ENCODE measurements around the gene NENF.

The NENF gene

DNA sequence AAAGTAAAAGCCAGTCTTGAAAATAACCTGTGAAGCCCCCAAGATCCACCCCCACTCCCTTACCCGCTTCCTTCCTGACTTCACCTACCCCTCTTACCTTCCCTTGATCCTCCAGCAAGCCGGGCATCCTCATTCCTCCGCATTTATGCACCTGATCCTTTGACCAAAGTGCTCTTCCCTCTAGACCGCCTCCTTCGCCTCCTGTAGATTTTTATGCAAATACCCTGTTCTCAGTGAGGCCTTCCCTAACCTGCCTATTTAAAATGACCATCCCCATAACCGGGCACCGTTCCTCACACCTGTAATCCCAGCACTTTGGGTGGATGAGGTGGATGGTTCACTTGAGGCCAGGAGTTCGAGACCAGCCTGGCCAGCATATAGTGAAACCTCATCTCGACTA, 1.1 kb upstream of the NENF start:
- no peak for DNase-seq (ENCODE audit: low read depth, low spot score)

- DNase-seq (ENCODE audit: low read depth, low spot score): no peak
Observed at GRCh38 chr1:212432272-212432660, 454 bp upstream of the NENF start.

- DNase-seq (ENCODE audit: low read depth, low spot score): no peak
Observed at GRCh38 chr1:212433577-212434462, 1.1 kb downstream of the NENF start.

GRCh38 chr1:212434992-212435391, 2.3 kb downstream of the NENF start:
- no peak for DNase-seq (ENCODE audit: low read depth, low spot score)

- no peak for DNase-seq (ENCODE audit: low read depth, low spot score)
Observed at GRCh38 chr1:212437179-212437798, 4.6 kb downstream of the NENF start.

DNA sequence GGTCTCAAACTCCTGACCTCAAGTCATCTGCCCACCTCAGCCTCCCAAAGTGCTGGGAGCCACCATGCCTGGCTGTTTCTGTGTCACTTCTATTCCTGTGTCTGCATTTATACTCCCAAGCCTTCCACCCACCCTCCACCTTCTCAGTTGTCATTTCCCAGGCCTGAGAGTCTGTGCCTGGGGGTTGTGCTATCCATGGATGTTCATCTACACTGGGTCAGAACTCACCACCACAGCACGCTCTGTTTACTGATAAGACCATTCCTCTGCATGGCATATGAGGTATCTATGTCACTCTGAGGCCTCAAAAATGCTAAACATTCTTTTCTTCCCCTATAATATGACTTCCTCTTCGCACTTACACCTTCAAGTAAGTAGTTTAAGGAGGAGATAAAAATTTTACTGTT, 6.1 kb downstream of the NENF start:
- no peak for DNase-seq (ENCODE audit: low read depth, low spot score)

DNA sequence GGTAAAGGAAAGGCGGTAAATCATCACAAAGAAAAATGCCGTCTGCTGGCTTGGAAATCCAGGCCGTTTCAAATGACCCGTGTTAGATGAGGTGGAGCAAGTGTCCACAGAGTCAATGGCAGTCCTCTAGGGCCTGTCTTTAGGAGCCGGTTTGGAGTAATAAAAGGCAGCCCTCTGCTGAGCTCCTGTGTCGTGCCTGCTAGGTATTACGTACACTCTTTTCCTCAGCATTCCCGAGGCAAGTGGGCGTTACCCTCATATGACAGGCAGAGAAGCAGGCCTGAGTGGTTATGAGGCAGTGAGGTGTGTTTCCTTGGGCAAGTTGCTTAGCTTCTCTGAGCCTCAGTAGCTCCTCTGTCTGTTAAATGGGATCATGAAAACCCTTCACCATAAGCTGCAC, 7.7 kb downstream of the NENF start:
- no peak for DNase-seq (ENCODE audit: low read depth, low spot score)

DNA sequence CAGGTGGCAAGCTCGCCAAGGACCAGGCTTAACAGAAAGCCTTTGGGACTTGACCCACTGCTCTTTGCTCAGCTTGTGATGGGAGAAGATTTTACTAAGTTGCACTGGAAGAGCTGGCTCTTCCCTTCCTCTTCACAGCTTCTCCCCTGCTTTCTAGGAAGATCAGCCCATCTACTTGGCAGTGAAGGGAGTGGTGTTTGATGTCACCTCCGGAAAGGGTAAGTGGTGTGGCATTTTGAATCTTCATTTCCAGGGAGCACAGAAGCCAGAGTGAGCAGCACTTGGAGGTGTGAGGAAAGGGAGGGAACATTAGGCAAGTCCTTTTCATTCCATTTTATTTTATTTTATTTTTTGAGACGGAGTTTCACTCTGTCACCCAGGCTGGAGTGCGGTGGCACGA, 9.7 kb downstream of the NENF start:
- DNase-seq (ENCODE audit: low read depth, low spot score): no peak

DNA sequence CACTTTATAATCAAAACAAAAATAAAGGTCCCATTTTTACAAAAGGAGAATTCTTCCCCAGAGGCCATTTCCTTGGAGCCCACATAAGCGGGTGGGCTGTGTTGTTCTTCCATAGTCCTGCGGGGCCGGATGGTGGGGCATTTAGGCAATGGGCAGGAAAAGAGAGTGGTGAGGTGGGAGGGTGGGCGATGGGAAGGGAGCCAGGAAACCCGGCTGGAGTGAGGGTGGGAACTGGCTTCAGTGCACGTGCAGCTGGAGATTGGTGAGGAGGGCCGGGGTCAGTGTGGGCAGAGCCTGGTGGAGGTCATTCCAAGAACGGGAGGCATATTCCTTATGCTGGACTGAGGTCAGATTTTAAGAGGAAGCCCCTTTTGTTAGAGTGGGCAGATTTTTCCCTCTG, 13.6 kb downstream of the NENF start:
- no peak for DNase-seq (ENCODE audit: low read depth, low spot score)

- no peak for DNase-seq (ENCODE audit: low read depth, low spot score)
Observed at GRCh38 chr1:212447478-212447877, 14.8 kb downstream of the NENF start.

- DNase-seq (ENCODE audit: low read depth, low spot score): no peak
Observed at GRCh38 chr1:212450331-212450881, 17.7 kb downstream of the NENF start.

DNA sequence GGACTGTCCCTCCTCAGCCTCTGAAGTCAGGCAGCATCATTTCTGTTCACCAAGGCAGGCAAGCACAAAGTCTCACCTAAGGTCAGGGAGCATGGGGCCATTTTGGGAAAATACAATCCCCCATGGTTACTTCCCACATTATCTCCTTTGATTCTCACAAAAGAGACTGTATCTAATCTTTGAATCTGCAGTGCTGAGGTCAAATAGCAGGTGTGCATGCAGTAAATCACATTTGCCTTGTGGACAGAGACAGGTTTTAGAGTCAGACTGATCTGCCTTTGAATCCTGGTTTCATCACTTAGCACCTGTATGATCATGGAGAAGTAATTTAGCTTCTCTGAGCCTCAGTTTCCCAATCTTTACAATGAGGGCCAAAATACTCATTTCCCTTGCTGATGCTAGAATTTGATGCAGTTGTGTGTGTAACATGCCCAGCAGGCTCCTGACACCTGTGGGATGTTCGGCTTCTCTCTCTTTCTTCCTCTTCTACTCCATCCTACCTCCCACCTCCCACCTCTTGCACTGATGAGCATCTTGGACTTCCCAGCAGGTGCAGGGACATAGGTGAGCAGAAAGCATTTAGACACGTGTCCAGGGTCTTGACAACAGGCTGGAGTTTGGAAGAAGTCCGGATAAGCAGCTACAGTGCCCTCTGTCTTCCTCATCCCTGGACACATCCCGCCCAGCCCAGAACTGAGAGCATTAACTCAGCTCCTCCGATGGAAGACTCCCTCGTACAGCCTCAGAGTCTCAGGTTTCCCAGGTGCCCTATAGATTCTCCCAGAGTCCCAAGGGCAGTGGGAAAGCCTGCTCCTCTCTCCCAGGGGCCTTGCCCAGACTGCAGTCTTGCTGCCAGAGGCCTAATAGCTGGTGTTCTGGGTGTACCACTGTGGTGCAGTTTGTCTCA, 18.9 kb downstream of the NENF start:
- no peak for DNase-seq (ENCODE audit: low read depth, low spot score)

GRCh38 chr1:212452323-212453155, 19.8 kb downstream of the NENF start:
- DNase-seq (ENCODE audit: low read depth, low spot score): no peak

DNA sequence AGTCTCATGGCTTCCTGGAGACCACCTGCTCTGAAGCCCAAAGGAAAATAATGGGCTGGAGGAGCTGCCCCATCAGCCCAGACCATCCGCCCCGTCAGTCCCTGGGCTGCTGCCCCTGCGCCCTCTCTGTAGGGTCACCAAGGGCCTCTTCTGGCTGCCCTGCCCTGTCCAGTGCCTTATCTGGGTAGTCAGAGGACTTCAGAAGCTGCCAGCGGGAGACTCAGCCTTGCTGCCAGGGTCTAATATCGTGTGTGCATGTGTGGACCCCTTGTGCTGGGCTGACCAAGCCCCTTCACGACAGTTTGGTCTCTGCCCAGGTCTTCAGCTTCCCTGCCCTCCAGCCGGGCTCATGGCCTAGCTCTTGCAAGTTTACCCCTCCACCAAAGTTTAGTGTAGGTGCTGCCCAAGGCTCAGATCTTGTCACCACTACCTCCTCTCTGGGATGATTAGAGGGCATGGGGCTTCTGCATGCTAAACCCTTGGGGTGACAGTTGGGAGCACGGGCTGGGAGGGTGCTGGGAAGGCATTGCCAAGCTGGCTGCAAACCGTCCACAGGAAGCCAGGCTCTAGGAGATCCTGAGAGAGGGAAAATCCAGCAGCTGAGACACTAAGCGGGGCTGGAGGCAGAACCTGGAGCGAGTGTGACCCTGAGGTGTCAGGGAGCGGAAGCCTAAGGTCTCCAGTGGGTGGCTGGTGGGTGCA, 20.6 kb downstream of the NENF start:
- DNase-seq (ENCODE audit: low read depth, low spot score): no peak

DNA sequence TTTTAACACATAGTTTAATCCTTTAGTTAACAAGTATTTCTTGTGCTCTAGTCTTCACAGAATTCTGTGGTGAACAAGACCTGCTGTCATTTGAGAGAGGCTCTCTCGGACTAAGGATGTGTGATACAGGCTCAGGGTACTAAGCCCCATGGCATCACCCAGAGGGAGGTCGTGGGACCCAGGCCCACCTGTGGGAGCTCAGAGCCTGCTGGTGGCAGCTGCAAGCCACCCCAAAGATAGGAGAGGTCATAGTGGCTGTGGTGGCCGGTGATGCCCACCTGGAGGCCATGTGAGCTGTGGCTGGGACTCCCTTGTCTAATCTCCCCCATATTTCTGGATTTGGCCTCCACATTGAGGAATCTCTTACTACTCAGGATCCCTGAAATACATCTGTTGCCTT, 22.0 kb downstream of the NENF start:
- DNase-seq (ENCODE audit: low read depth, low spot score): no peak

DNA sequence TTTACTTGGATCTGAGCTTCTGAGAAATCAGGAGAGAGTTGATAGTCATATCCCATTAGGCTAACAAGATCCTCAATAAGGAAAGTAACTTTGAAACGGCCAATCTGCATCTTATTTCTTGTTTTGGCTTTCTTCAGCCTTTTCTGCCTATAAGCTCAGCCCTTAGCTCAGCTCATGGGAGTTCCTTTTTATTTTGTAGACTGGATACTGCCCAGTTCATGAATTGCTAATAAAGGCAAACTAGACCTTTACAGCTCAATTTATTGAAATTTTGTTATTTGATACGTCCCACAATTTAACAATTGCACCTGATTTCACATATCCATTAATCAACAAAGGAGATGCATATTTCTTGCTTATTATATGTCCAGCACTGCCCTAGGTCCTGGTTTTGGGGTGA, 22.7 kb downstream of the NENF start:
- no peak for DNase-seq (ENCODE audit: low read depth, low spot score)

GRCh38 chr1:212455803-212456528, 23.2 kb downstream of the NENF start:
- peak; percentile 74 for DNase-seq (ENCODE audit: low read depth, low spot score)

GRCh38 chr1:212457740-212458338, 25.1 kb downstream of the NENF start:
- no peak for DNase-seq (ENCODE audit: low read depth, low spot score)

- no peak for DNase-seq (ENCODE audit: low read depth, low spot score)
Observed at GRCh38 chr1:212458817-212459216, 26.1 kb downstream of the NENF start.
